ENCODE results near the gene TAMALIN.

The TAMALIN gene

DNA sequence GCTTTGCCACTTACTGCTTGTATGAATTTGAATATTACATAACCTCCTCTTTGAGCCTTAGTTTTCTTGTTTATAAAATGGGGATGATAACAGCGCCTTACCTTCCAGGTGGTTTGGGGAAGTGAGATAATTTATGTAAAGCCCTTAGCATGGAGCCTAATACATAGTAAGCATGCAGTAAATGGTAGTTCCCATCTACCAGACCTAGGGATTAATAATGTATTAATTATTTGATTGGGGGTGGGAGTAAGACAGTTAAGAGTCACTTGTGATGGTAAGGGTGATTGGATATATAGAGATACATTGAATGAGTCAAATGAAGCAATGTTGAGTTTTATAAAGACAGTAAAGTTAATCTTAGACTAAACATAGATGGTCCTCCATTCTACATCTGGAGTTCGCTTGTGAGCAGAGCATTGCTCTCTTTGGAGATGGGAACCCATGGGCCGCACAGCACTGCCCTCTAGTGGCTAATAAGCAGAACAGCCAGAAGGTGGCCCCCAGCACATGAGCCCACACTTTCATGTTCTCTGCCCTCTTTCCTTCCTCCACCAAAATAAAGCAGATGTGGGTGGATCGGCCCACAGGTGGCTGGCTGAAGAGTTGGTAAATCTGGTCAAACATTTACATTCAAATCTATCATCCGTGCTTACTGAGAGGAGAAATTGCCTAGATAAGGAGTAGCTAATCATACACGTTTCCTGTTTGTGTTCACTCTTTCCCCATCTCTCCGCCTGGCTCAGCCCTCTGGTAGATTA, 26.5 kb upstream of the TAMALIN start:
- H3K4me3 ChIP-seq (ENCODE audit: low read depth, low read length): no peak overlapping the region
- DNase-seq (ENCODE audit: low read depth): peak; percentile 67
- TF ChIP-seq, protein P1, sequence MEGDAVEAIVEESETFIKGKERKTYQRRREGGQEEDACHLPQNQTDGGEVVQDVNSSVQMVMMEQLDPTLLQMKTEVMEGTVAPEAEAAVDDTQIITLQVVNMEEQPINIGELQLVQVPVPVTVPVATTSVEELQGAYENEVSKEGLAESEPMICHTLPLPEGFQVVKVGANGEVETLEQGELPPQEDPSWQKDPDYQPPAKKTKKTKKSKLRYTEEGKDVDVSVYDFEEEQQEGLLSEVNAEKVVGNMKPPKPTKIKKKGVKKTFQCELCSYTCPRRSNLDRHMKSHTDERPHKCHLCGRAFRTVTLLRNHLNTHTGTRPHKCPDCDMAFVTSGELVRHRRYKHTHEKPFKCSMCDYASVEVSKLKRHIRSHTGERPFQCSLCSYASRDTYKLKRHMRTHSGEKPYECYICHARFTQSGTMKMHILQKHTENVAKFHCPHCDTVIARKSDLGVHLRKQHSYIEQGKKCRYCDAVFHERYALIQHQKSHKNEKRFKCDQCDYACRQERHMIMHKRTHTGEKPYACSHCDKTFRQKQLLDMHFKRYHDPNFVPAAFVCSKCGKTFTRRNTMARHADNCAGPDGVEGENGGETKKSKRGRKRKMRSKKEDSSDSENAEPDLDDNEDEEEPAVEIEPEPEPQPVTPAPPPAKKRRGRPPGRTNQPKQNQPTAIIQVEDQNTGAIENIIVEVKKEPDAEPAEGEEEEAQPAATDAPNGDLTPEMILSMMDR (IDR thresholded peaks at IDR 0.05; ENCODE audit: insufficient read depth, low read depth, low read length, missing control alignments): peak; percentile 95

DNA sequence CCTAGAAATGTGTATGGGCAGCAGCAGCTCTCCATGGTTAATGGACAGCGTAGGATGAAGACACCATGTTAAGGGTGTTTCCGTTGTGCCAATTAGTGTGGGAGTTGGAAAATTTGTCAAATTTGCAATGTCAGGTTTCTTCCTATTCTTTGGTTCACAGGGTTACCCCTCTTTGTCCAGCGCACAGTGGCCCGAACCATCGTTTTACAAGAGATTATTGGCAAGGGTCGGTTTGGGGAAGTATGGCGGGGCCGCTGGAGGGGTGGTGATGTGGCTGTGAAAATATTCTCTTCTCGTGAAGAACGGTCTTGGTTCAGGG, 26.0 kb upstream of the TAMALIN start:
- no peak for DNase-seq (ENCODE audit: low read depth)
- TF ChIP-seq, protein P1 (IDR thresholded peaks at IDR 0.05; ENCODE audit: insufficient read depth, low read depth, low read length, missing control alignments): no peak
- H3K4me3 ChIP-seq (ENCODE audit: low read depth, low read length): no peak overlapping the region

DNA sequence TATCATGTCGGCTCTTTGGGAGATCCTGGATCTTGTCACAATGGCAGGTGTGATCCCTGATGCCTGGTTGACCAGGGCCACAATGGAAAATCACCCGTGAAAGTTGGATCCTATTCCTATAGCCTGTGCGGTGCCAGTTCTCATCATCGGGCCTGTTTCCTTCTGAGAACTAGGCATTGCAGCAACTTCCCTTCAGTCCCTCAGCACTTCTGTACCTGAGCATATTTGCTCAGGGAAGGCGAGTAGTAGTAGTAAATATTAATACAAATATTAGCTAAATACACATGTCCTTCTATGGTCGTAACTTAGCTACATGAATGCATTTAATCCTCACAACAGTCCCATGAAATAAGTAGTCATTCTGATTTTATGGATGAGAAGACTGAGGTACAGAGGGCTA, 22.1 kb upstream of the TAMALIN start:
- DNase-seq (ENCODE audit: low read depth): no peak
- no peak overlapping the region for H3K4me3 ChIP-seq (ENCODE audit: low read depth, low read length)
- TF ChIP-seq, protein P1 (IDR thresholded peaks at IDR 0.05; ENCODE audit: insufficient read depth, low read depth, low read length, missing control alignments): no peak

DNA sequence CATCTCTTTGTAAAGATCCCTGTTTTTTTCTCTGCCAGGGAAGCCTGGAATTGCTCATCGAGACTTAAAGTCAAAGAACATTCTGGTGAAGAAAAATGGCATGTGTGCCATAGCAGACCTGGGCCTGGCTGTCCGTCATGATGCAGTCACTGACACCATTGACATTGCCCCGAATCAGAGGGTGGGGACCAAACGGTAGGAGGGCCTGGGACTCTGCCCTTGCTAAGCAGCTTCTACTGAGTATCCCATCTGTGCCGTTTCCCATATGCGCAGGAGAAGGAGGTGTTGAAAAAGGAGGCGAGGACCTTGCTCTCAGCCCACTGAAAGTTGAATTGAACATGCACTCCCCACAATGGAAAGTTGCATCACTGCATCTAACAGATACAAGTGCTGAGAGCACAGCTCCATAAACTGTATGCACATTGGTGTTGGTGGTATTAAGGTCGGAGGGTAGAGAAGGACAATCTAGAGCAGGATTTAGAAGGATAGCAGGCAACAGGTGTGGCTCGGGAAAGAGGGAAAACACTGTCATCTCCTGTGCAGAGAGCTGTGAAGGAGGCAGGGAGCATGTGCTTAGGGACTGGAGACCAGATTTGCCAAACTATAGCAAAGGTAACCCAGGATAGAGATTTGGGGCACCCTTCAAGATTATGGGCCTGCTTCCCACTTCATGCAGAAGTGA, 21.5 kb upstream of the TAMALIN start:
- TF ChIP-seq, protein P1 (IDR thresholded peaks at IDR 0.05; ENCODE audit: insufficient read depth, low read depth, low read length, missing control alignments): no peak
- no peak for DNase-seq (ENCODE audit: low read depth)
- no peak overlapping the region for H3K4me3 ChIP-seq (ENCODE audit: low read depth, low read length)

DNA sequence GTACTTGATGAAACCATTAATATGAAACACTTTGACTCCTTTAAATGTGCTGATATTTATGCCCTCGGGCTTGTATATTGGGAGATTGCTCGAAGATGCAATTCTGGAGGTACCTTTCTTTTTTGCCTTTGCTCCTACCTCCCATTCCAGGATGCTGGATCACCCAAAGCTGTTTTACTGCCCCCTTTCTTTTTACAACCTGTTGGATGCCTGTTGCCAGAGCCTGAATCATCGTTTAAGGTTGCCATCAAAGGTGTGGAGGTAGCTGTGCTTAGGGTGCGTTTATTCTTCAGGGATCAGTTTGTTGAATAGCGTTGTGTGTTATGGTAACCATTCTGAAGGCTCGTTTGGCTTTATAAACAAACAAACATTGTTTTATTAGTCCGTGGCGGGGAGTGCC, 19.9 kb upstream of the TAMALIN start:
- TF ChIP-seq, protein P1 (IDR thresholded peaks at IDR 0.05; ENCODE audit: insufficient read depth, low read depth, low read length, missing control alignments): no peak
- no peak for DNase-seq (ENCODE audit: low read depth)
- H3K4me3 ChIP-seq (ENCODE audit: low read depth, low read length): no peak overlapping the region

DNA sequence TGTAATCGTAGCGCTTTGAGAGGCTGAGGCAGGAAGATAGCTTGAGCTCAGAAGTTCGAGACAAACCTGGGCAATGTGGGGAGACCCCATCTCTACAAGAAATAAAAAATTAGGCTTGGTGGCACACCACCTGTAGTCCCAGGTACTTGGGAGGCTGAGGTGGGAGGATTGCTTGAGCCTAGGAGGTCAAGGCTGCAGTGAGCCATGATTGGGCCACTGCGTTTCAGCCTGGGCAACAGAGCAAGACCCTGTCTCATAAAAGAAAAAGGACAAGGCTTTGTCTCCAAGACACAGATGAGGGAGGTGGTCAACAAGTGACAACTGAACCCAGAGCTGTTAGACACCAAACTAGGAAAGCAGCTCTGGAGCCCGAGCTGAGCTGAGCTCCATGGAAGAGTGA, 14.5 kb upstream of the TAMALIN start:
- TF ChIP-seq, protein P1 (IDR thresholded peaks at IDR 0.05; ENCODE audit: insufficient read depth, low read depth, low read length, missing control alignments): no peak
- no peak for DNase-seq (ENCODE audit: low read depth)
- H3K4me3 ChIP-seq (ENCODE audit: low read depth, low read length): no peak overlapping the region

DNA sequence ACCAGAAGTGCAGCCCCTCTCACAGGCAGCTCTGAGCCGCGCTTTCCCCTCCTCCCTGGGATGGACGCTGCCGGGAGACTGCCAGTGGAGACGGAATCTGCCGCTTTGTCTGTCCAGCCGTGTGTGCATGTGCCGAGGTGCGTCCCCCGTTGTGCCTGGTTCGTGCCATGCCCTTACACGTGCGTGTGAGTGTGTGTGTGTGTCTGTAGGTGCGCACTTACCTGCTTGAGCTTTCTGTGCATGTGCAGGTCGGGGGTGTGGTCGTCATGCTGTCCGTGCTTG, 12.3 kb upstream of the TAMALIN start:
- H3K4me3 ChIP-seq (ENCODE audit: low read depth, low read length): no peak overlapping the region
- DNase-seq (ENCODE audit: low read depth): no peak
- TF ChIP-seq, protein P1 (IDR thresholded peaks at IDR 0.05; ENCODE audit: insufficient read depth, low read depth, low read length, missing control alignments): no peak

Data from GM12865 (cell line).